ENCODE data around the gene NCBP3. TPM values are rescaled to one million over a fixed set of nuclear protein-coding genes. Genes with fewer than 3 reads are reported as not detected.
A peak's percentile ranks its signal among the peaks of the same experiment; 100 is the strongest.

The NCBP3 gene
- total and polyA plus RNA-seq, 2 of the 4 experiments (the other 2 are of a cell fraction), result 10.8 to 13.5 TPM

DNA sequence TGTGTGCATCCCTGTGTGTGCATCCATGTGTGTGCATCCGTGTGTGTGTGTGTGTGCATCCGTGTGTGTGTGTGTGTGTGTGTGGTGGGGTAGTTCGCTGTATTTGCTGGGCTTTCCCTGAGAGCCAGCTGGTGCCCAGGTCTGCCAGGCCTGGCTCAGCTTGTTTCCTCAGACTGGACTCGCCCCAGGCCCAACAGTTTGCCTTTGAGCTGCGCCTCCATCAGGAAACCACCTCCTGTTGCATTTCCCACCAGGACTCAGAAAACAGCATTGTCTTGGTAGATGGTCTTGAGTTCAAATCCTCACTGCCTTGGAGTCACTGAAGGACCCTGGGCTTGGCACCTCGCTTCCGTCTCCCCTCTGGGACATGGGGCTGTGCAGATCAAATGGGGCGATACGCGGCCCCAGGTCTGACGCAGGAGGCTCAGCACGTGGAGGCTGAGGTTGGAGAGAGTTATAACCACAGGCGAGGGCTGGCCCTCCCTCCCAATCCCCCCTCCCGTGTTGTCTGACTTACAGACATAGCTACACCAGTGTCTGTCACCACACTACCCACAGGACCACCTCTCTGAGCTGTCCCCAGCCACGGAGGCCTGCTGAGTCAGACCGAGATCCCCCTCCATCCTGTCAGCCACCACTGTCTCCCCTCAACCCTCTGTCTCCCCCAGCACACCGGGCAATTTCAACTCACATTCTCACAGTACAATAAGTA, 49.8 kb downstream of the NCBP3 start:
- intact Hi-C loops (cut with micrococcal nuclease) (no loop called here), in situ Hi-C loops (cut with MboI; ENCODE audit: low sequenced_read_pairs) (no loop called here), dilution Hi-C loops (cut with HindIII; ENCODE audit: low sequenced_read_pairs, unreplicated experiment) (no loop called here)
- Histone ChIP-seq H4K5ac (ENCODE audit: low read depth, low read length) (no peak overlapping the region), H3K9me1 (ENCODE audit: insufficient read depth, low read length) (peaks cover 16% of the 10 kb centered on the region), H2BK5ac (ENCODE audit: low read depth, low read length, poor library complexity, severe bottlenecking) (no peak overlapping the region), H3K14ac (replicated peaks; ENCODE audit: low read depth, low read length) (no peak overlapping the region), H2BK120ac (ENCODE audit: low read depth, low read length) (no peak overlapping the region), H3K27ac (ENCODE audit: insufficient read depth, low read length) (no peak overlapping the region), H3K23ac (ENCODE audit: low read depth, low read length) (no peak overlapping the region), H2AK9ac (replicated peaks; ENCODE audit: low read depth, low read length, poor library complexity) (peak overlapping the region; percentile 57), H3K4me3 (ENCODE audit: insufficient read depth, low read depth, low read length) (no peak overlapping the region), H3K4me2 (ENCODE audit: low read depth, low read length) (no peak overlapping the region), H2BK20ac (ENCODE audit: low read depth, low read length) (no peak overlapping the region), H3K4me1 (ENCODE audit: control insufficient read depth, insufficient read depth, low read length) (peaks cover 16% of the 10 kb centered on the region), H3K9ac (ENCODE audit: low read depth, low read length) (no peak overlapping the region), H3K18ac (ENCODE audit: low read depth, low read length) (no peak overlapping the region), H4K8ac (ENCODE audit: low read depth in 2 of 2, low read length in 2 of 2) (no peak overlapping the region), H2AK5ac (ENCODE audit: low read depth, low read length) (0 out of 2 replicates have a peak overlapping the region, but pooled peaks have one; percentile 35), H2BK15ac (ENCODE audit: low read depth, low read length) (no peak overlapping the region), H3K36me3 (ENCODE audit: control insufficient read depth, insufficient read depth, low read length) (no peaks in the 10 kb centered on the region), H3K4ac (ENCODE audit: low read depth, low read length) (no peak overlapping the region), H4K91ac (ENCODE audit: insufficient read depth, low read depth, low read length) (no peak overlapping the region), H3K27me3 (ENCODE audit: control insufficient read depth, insufficient read depth, low read length) (no peaks in the 10 kb centered on the region), H2AFZ (replicated peaks; ENCODE audit: low read length, poor library complexity) (peak overlapping the region; percentile 51), H3K56ac (ENCODE audit: extremely low read depth, insufficient read depth, low read length) (no peak overlapping the region), H3K79me1 (ENCODE audit: low read depth in 1 of 2, low read length in 2 of 2) (peaks cover 0 to 6% of the 10 kb centered on the region in 2 experiments; a peak in 2 of 4 replicates), H4K20me1 (ENCODE audit: insufficient read depth, low read length) (no peaks in the 10 kb centered on the region; the same call in 1 of the 2 replicates), H3K9me3 (ENCODE audit: control insufficient read depth, insufficient read depth, low read length) (no peaks in the 10 kb centered on the region)
- no TSS peak for BruUV-seq (replicated peaks)
- no peak for ATAC-seq (ENCODE audit: low read depth)
- TF ChIP-seq, protein P1, sequence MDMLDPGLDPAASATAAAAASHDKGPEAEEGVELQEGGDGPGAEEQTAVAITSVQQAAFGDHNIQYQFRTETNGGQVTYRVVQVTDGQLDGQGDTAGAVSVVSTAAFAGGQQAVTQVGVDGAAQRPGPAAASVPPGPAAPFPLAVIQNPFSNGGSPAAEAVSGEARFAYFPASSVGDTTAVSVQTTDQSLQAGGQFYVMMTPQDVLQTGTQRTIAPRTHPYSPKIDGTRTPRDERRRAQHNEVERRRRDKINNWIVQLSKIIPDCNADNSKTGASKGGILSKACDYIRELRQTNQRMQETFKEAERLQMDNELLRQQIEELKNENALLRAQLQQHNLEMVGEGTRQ (IDR thresholded peaks at IDR 0.05; ENCODE audit: low read depth, low read length), result no peak
- TF ChIP-seq FOS (IDR thresholded peaks at IDR 0.05; ENCODE audit: low read depth, low read length), result no peak
- no peak for TF ChIP-seq RAD21 (IDR thresholded peaks at IDR 0.05; ENCODE audit: low read length)
- no peak for TF ChIP-seq CHD1 (IDR thresholded peaks at IDR 0.05; ENCODE audit: low read depth, low read length)
- TF ChIP-seq, protein P2, sequence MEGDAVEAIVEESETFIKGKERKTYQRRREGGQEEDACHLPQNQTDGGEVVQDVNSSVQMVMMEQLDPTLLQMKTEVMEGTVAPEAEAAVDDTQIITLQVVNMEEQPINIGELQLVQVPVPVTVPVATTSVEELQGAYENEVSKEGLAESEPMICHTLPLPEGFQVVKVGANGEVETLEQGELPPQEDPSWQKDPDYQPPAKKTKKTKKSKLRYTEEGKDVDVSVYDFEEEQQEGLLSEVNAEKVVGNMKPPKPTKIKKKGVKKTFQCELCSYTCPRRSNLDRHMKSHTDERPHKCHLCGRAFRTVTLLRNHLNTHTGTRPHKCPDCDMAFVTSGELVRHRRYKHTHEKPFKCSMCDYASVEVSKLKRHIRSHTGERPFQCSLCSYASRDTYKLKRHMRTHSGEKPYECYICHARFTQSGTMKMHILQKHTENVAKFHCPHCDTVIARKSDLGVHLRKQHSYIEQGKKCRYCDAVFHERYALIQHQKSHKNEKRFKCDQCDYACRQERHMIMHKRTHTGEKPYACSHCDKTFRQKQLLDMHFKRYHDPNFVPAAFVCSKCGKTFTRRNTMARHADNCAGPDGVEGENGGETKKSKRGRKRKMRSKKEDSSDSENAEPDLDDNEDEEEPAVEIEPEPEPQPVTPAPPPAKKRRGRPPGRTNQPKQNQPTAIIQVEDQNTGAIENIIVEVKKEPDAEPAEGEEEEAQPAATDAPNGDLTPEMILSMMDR (conservative IDR thresholded peaks at IDR 0.05; ENCODE audit: low read depth, low read length), result no peak
- no peak for TF ChIP-seq NFE2L2 (IDR thresholded peaks at IDR 0.05; ENCODE audit: low read depth, low read length)
- no peak for TF ChIP-seq RFX5 (IDR thresholded peaks at IDR 0.05; ENCODE audit: low read depth, low read length)
- no peak for TF ChIP-seq SMC3 (IDR thresholded peaks at IDR 0.05; ENCODE audit: low read depth, low read length)
- no peak for TF ChIP-seq BHLHE40 (IDR thresholded peaks at IDR 0.05; ENCODE audit: low read depth, low read length)
- TF ChIP-seq RCOR1 (IDR thresholded peaks at IDR 0.05; ENCODE audit: insufficient replicate concordance, low read length), result no peak
- TF ChIP-seq MXI1 (IDR thresholded peaks at IDR 0.05; ENCODE audit: borderline replicate concordance, low read depth, low read length), result no peak
- TF ChIP-seq MAFK (IDR thresholded peaks at IDR 0.05; ENCODE audit: low read depth, low read length), result no peak
- no peak for TF ChIP-seq CEBPB (IDR thresholded peaks at IDR 0.05; ENCODE audit: low read depth, low read length)
- no peak for TF ChIP-seq POLR2A (IDR thresholded peaks at IDR 0.05; ENCODE audit: low read depth, low read length)
- TF ChIP-seq, protein P3, sequence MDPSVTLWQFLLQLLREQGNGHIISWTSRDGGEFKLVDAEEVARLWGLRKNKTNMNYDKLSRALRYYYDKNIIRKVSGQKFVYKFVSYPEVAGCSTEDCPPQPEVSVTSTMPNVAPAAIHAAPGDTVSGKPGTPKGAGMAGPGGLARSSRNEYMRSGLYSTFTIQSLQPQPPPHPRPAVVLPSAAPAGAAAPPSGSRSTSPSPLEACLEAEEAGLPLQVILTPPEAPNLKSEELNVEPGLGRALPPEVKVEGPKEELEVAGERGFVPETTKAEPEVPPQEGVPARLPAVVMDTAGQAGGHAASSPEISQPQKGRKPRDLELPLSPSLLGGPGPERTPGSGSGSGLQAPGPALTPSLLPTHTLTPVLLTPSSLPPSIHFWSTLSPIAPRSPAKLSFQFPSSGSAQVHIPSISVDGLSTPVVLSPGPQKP (IDR thresholded peaks at IDR 0.05; ENCODE audit: borderline replicate concordance, low read depth, low read length), result no peak
- 74% methylated on average over 4 of the region's 17 CpGs; no CpG with 5 or more reads in 1 of the 2 experiments for WGBS, 2 experiments (ENCODE audit: extremely low coverage in 2 of 2, insufficient read length in 1 of 2)
- CTCF ChIA-PET, result interaction anchor here (2.3 kb wide), 1 partner anchor 58 kb away, joined by 5 read pairs; no protein-coding TSS in a partner anchor
- POLR2A ChIA-PET (ENCODE audit: unreplicated experiment), result no interaction called here
- DNase-seq, result no peak

Data from IMR-90 (cell line).